Peyer's patch (tissue), 4 donors: ENCODE data around the gene SIPA1L3. TPM values are rescaled to one million over a fixed set of nuclear protein-coding genes. Genes with fewer than 3 reads are reported as not detected.
"Not testable (repeated sequence)": the region's sequence is repeated elsewhere in the genome, so short reads cannot be mapped to it uniquely, and the experiment has no call there.

Experiments used
- DNase-seq, 3 donors: peaks; one replicate each; pipeline ENCODE4 v3.0.0-alpha.2; 2017 to 2019
- H3K27ac ChIP-seq, 4 donors: fragments of 200-600 bp; sonication (generic); one replicate each; pipeline ENCODE4 v1.5.1; 2016 to 2019
- H3K27me3 ChIP-seq, 2 donors: fragments of 200-600 bp; sonication (generic); one replicate each; pipeline ENCODE4 v1.5.1; 2019
- H3K36me3 ChIP-seq, 3 donors: fragments of 200-600 bp; sonication (generic); one replicate each; pipeline ENCODE4 v1.5.1; 2016 to 2019
- H3K4me1 ChIP-seq, 4 donors: fragments of 200-600 bp; sonication (generic); one replicate each; pipeline ENCODE4 v1.5.1; 2016 to 2019
- H3K4me3 ChIP-seq, 4 donors: fragments of 200-600 bp; sonication (generic); 1 replicate in 3 of 4; 2 replicates in 1 of 4; pipeline ENCODE4 v1.5.1; 2016 to 2019; ENCODE audit warnings: mild to moderate bottlenecking in 1 of 4
- H3K9me3 ChIP-seq, 4 donors: fragments of 200-600 bp; sonication (generic); one replicate each; pipeline ENCODE4 v1.5.1; 2016 to 2019; ENCODE audit warnings: mild to moderate bottlenecking in 1 of 4
- CTCF ChIP-seq, 6 experiments: fragments of 450-650 bp in 4 of 6; fragments of 200-600 bp in 2 of 6; sonication (generic) in 1 of 6; IDR thresholded peaks; one replicate each; pipeline ENCODE4 v1.5.1; 2017 to 2019; ENCODE audit warnings: antibody characterized with exemption in 6 of 6, mild to moderate bottlenecking in 3 of 6, moderate library complexity in 1 of 6
- POLR2A ChIP-seq, 2 donors: fragments of 450-650 bp; IDR thresholded peaks; one replicate each; pipeline ENCODE4 v1.5.1; 2017; ENCODE audit warnings: antibody characterized with exemption in 2 of 2, mild to moderate bottlenecking in 2 of 2, moderate library complexity in 2 of 2
- total RNA-seq, 4 donors: library from RNA; depleted of rRNA; stranded (reverse); fragments of >200 nt; gene quantifications; one replicate each; pipeline ENCODE4 v1.1.0, GENCODE V29; 2016

The SIPA1L3 gene
- total RNA-seq, 4 donors from 2014 or later = 63.5 to 304 (median 264) TPM

- peaks cover 0 to 12% (median 8%) of the 10 kb centered on the region in 4 donors for H3K4me1 ChIP-seq
- no peak for DNase-seq
- H3K36me3 ChIP-seq = no peaks in the 10 kb centered on the region
- TF ChIP-seq CTCF (IDR thresholded peaks at IDR 0.05) (no peak), POLR2A (IDR thresholded peaks at IDR 0.05) (no peak)
- no peak overlapping the region for H3K27ac ChIP-seq
- peaks cover 0 to 23% of the 10 kb centered on the region in 2 donors for H3K27me3 ChIP-seq
- no peak overlapping the region for H3K4me3 ChIP-seq
- no peaks in the 10 kb centered on the region for H3K9me3 ChIP-seq
These were observed 316.1 kb downstream of the SIPA1L3 start for GRCh38 chr19:38223119-38223523.

GRCh38 chr19:38223617-38224013 is 316.6 kb downstream of the SIPA1L3 start:
- peaks cover 0 to 28% of the 10 kb centered on the region in 2 donors for H3K27me3 ChIP-seq
- peaks cover 0 to 17% (median 11%) of the 10 kb centered on the region in 4 donors for H3K4me1 ChIP-seq
- H3K4me3 ChIP-seq = peak overlapping the region; percentile 12 to 52 (median 48)
- no peaks in the 10 kb centered on the region for H3K36me3 ChIP-seq
- no peak overlapping the region for H3K27ac ChIP-seq
- H3K9me3 ChIP-seq = no peaks in the 10 kb centered on the region
- no peak for DNase-seq
- TF ChIP-seq CTCF (IDR thresholded peaks at IDR 0.05) = no peak
- TF ChIP-seq POLR2A (IDR thresholded peaks at IDR 0.05) = no peak

GRCh38 chr19:38224014-38224862 is 317.2 kb downstream of the SIPA1L3 start, which contains the start of gene DPF1:
Gene DPF1 (minus strand): TSS chr19:38224222. CDS start chr19:38224142, 80 bp downstream.
- no peaks in the 10 kb centered on the region for H3K36me3 ChIP-seq
- TF ChIP-seq POLR2A (IDR thresholded peaks at IDR 0.05) = no peak
- no peak for TF ChIP-seq CTCF (IDR thresholded peaks at IDR 0.05)
- H3K27ac ChIP-seq = no peak within 1 kb of the TSS
- peak within 1 kb of the TSS; percentile 12 to 52 (median 48) for H3K4me3 ChIP-seq
- no peaks in the 10 kb centered on the region for H3K9me3 ChIP-seq
- H3K27me3 ChIP-seq = peaks cover 0 to 34% of the 10 kb centered on the region in 2 donors
- peaks cover 3 to 24% (median 16%) of the 10 kb centered on the region in 4 donors for H3K4me1 ChIP-seq
- peak in 1 of 3 donors; percentile 25 for DNase-seq

- H3K4me1 ChIP-seq = peaks cover 3 to 25% (median 17%) of the 10 kb centered on the region in 4 donors
- not testable (repeated sequence) for DNase-seq, H3K9me3 ChIP-seq, H3K36me3 ChIP-seq, H3K4me3 ChIP-seq, H3K27ac ChIP-seq
- H3K27me3 ChIP-seq = peaks cover 0 to 35% of the 10 kb centered on the region in 2 donors
These were observed 317.8 kb downstream of the SIPA1L3 start for GRCh38 chr19:38224863-38225218.

- Histone ChIP-seq H3K27ac (no peak overlapping the region), H3K4me3 (no peak overlapping the region), H3K4me1 (peaks cover 3 to 25% (median 17%) of the 10 kb centered on the region in 4 donors), H3K36me3 (no peaks in the 10 kb centered on the region), H3K9me3 (no peaks in the 10 kb centered on the region), H3K27me3 (peaks cover 0 to 35% of the 10 kb centered on the region in 2 donors)
- DNase-seq = no peak
- TF ChIP-seq CTCF (IDR thresholded peaks at IDR 0.05) (no peak), POLR2A (IDR thresholded peaks at IDR 0.05) (no peak)
These were observed 320.4 kb downstream of the SIPA1L3 start for GRCh38 chr19:38227287-38228004.

GRCh38 chr19:38228005-38228377 is 321.0 kb downstream of the SIPA1L3 start:
- Histone ChIP-seq H3K9me3 (no peaks in the 10 kb centered on the region), H3K4me1 (peaks cover 3 to 25% (median 17%) of the 10 kb centered on the region in 4 donors), H3K27me3 (peaks cover 0 to 35% of the 10 kb centered on the region in 2 donors), H3K27ac (no peak overlapping the region), H3K4me3 (no peak overlapping the region), H3K36me3 (no peaks in the 10 kb centered on the region)
- TF ChIP-seq POLR2A (IDR thresholded peaks at IDR 0.05) (no peak), CTCF (IDR thresholded peaks at IDR 0.05) (no peak)
- DNase-seq = no peak
